Central memory CD8-positive, alpha-beta T cell (primary cell): ENCODE data around the gene FAM184A.

Experiments
- ATAC-seq: fragments of 150-1000 bp; cut with Tn5 transposase; replicated peaks from 2 replicates; pipeline ENCODE4 v1.10.0; 2022; ENCODE audit warnings: mild to moderate bottlenecking, moderate FRiP score, moderate number of reproducible peaks; ENCODE audit not compliant: poor library complexity, severe bottlenecking; ENCODE audit errors: extremely low read depth
- DNase-seq, 2 donors: peaks; one replicate each; pipeline ENCODE4 v3.0.0; 2021; ENCODE audit warnings: low spot score in 2 of 2
- H3K27ac Mint-ChIP-seq: one replicate; pipeline ENCODE4 v1.8.0; 2022; ENCODE audit warnings: low read depth, mild to moderate bottlenecking, moderate library complexity, mixed read lengths
- H3K27me3 Mint-ChIP-seq: one replicate; pipeline ENCODE4 v1.8.0; 2022; ENCODE audit warnings: mixed read lengths
- H3K36me3 Mint-ChIP-seq: one replicate; pipeline ENCODE4 v1.8.0; 2022; ENCODE audit warnings: mild to moderate bottlenecking, moderate library complexity, mixed read lengths; ENCODE audit not compliant: insufficient read depth
- H3K4me1 Mint-ChIP-seq: one replicate; pipeline ENCODE4 v1.8.0; 2022; ENCODE audit warnings: mixed read lengths
- H3K4me3 Mint-ChIP-seq: one replicate; pipeline ENCODE4 v1.8.0; 2022; ENCODE audit warnings: mild to moderate bottlenecking, moderate library complexity, mixed read lengths
- H3K9me3 Mint-ChIP-seq: one replicate; pipeline ENCODE4 v1.8.0; 2022; ENCODE audit warnings: mixed read lengths

FAM184A gene

GRCh38 chr6:119065382-119065781, 13.1 kb downstream of the FAM184A start:
- no peak for ATAC-seq
- no peaks in the 10 kb centered on the region for H3K4me1 Mint-ChIP-seq
- no peak for DNase-seq
- no peak overlapping the region for H3K4me3 Mint-ChIP-seq
- H3K27ac Mint-ChIP-seq = no peak overlapping the region
- H3K36me3 Mint-ChIP-seq = no peaks in the 10 kb centered on the region
- no peaks in the 10 kb centered on the region for H3K9me3 Mint-ChIP-seq
- H3K27me3 Mint-ChIP-seq = no peaks in the 10 kb centered on the region

GRCh38 chr6:119063491-119063890, 15.0 kb downstream of the FAM184A start:
- Mint-ChIP-seq H3K27ac (no peak overlapping the region), H3K36me3 (no peaks in the 10 kb centered on the region), H3K4me1 (no peaks in the 10 kb centered on the region), H3K27me3 (no peaks in the 10 kb centered on the region), H3K4me3 (no peak overlapping the region), H3K9me3 (no peaks in the 10 kb centered on the region)
- no peak for ATAC-seq
- DNase-seq = no peak

- H3K27ac Mint-ChIP-seq = no peak overlapping the region
- no peaks in the 10 kb centered on the region for H3K9me3 Mint-ChIP-seq
- H3K27me3 Mint-ChIP-seq = no peaks in the 10 kb centered on the region
- no peak for DNase-seq
- H3K4me1 Mint-ChIP-seq = no peaks in the 10 kb centered on the region
- no peak for ATAC-seq
- H3K4me3 Mint-ChIP-seq = no peak overlapping the region
- H3K36me3 Mint-ChIP-seq = no peaks in the 10 kb centered on the region
Measured at GRCh38 chr6:119061215-119061614, 17.2 kb downstream of the FAM184A start.

- Mint-ChIP-seq H3K27ac (no peak overlapping the region), H3K9me3 (no peaks in the 10 kb centered on the region), H3K4me3 (no peak overlapping the region)
Measured at GRCh38 chr6:119060255-119060907, 18.1 kb downstream of the FAM184A start.

GRCh38 chr6:119055069-119055468, 23.4 kb downstream of the FAM184A start:
- no peaks in the 10 kb centered on the region for H3K9me3 Mint-ChIP-seq
- no peaks in the 10 kb centered on the region for H3K36me3 Mint-ChIP-seq
- peaks cover 10% of the 10 kb centered on the region for H3K4me1 Mint-ChIP-seq
- no peak overlapping the region for H3K4me3 Mint-ChIP-seq
- no peak for DNase-seq
- ATAC-seq = no peak
- H3K27me3 Mint-ChIP-seq = no peaks in the 10 kb centered on the region
- no peak overlapping the region for H3K27ac Mint-ChIP-seq

More at GRCh38 chr6:119060255-119060907, 18.1 kb downstream of the FAM184A start:
- H3K36me3 Mint-ChIP-seq = no peaks in the 10 kb centered on the region
- DNase-seq (no peak), ATAC-seq (no peak)
- H3K27me3 Mint-ChIP-seq = no peaks in the 10 kb centered on the region
- no peaks in the 10 kb centered on the region for H3K4me1 Mint-ChIP-seq

GRCh38 chr6:119052987-119053386, 25.5 kb downstream of the FAM184A start:
- ATAC-seq (no peak), DNase-seq (no peak)
- H3K27ac Mint-ChIP-seq = no peak overlapping the region
- no peaks in the 10 kb centered on the region for H3K9me3 Mint-ChIP-seq
- no peaks in the 10 kb centered on the region for H3K27me3 Mint-ChIP-seq
- H3K36me3 Mint-ChIP-seq = no peaks in the 10 kb centered on the region
- no peak overlapping the region for H3K4me3 Mint-ChIP-seq
- peaks cover 10% of the 10 kb centered on the region for H3K4me1 Mint-ChIP-seq

GRCh38 chr6:119052292-119052889, 26.1 kb downstream of the FAM184A start:
- Mint-ChIP-seq H3K9me3 (no peaks in the 10 kb centered on the region), H3K27me3 (no peaks in the 10 kb centered on the region), H3K4me1 (peaks cover 10% of the 10 kb centered on the region), H3K4me3 (no peak overlapping the region), H3K27ac (no peak overlapping the region), H3K36me3 (no peaks in the 10 kb centered on the region)
- no peak for DNase-seq
- no peak for ATAC-seq

- Mint-ChIP-seq H3K9me3 (no peaks in the 10 kb centered on the region), H3K4me1 (no peaks in the 10 kb centered on the region), H3K27ac (no peak overlapping the region), H3K4me3 (no peak overlapping the region), H3K36me3 (no peaks in the 10 kb centered on the region), H3K27me3 (peaks cover 10% of the 10 kb centered on the region)
- no peak for ATAC-seq
- DNase-seq = no peak
Measured at GRCh38 chr6:119044255-119044654, 34.2 kb downstream of the FAM184A start.

GRCh38 chr6:119043783-119044182, 34.7 kb downstream of the FAM184A start:
- Mint-ChIP-seq H3K36me3 (no peaks in the 10 kb centered on the region), H3K9me3 (no peaks in the 10 kb centered on the region), H3K27me3 (peaks cover 10% of the 10 kb centered on the region), H3K4me1 (no peaks in the 10 kb centered on the region), H3K27ac (no peak overlapping the region), H3K4me3 (no peak overlapping the region)
- DNase-seq (no peak), ATAC-seq (no peak)

GRCh38 chr6:119043265-119043664, 35.2 kb downstream of the FAM184A start:
- Mint-ChIP-seq H3K27me3 (peaks cover 10% of the 10 kb centered on the region), H3K4me3 (no peak overlapping the region), H3K4me1 (no peaks in the 10 kb centered on the region), H3K27ac (no peak overlapping the region), H3K36me3 (no peaks in the 10 kb centered on the region), H3K9me3 (no peaks in the 10 kb centered on the region)
- ATAC-seq (no peak), DNase-seq (no peak)

GRCh38 chr6:119040636-119041035, 37.8 kb downstream of the FAM184A start:
- peaks cover 8% of the 10 kb centered on the region for H3K27me3 Mint-ChIP-seq
- no peak for ATAC-seq
- no peaks in the 10 kb centered on the region for H3K4me1 Mint-ChIP-seq

GRCh38 chr6:119040229-119040628, 38.2 kb downstream of the FAM184A start:
- Mint-ChIP-seq H3K36me3 (no peaks in the 10 kb centered on the region), H3K9me3 (no peaks in the 10 kb centered on the region), H3K27me3 (peaks cover 4% of the 10 kb centered on the region), H3K27ac (no peak overlapping the region), H3K4me1 (no peaks in the 10 kb centered on the region), H3K4me3 (no peak overlapping the region)
- DNase-seq (no peak), ATAC-seq (no peak)

More at GRCh38 chr6:119040636-119041035, 37.8 kb downstream of the FAM184A start:
- Mint-ChIP-seq H3K27ac (no peak overlapping the region), H3K4me3 (no peak overlapping the region), H3K36me3 (no peaks in the 10 kb centered on the region), H3K9me3 (no peaks in the 10 kb centered on the region)
- DNase-seq = no peak

- ATAC-seq = no peak
Measured at GRCh38 chr6:119037941-119038623, 40.4 kb downstream of the FAM184A start.

More at GRCh38 chr6:119037941-119038623, 40.4 kb downstream of the FAM184A start:
- H3K27me3 Mint-ChIP-seq = no peaks in the 10 kb centered on the region
- no peak overlapping the region for H3K4me3 Mint-ChIP-seq
- no peak for DNase-seq
- no peaks in the 10 kb centered on the region for H3K4me1 Mint-ChIP-seq
- no peaks in the 10 kb centered on the region for H3K9me3 Mint-ChIP-seq
- no peak overlapping the region for H3K27ac Mint-ChIP-seq
- H3K36me3 Mint-ChIP-seq = no peaks in the 10 kb centered on the region
